Mononuclear cell (primary cell): ENCODE measurements around the gene FKBP1A. TPM values are rescaled to one million over a fixed set of nuclear protein-coding genes. Genes with fewer than 3 reads are reported as not detected.

ENCODE experiments used
- H3K27me3 ChIP-seq: 2 replicates; pipeline ENCODE4 v1.6.0; 2011; ENCODE audit warnings: low read length, control low read depth; ENCODE audit not compliant: insufficient read depth
- H3K4me1 ChIP-seq: 2 replicates; pipeline ENCODE4 v1.5.1; 2011; ENCODE audit warnings: mild to moderate bottlenecking, low read length, control low read depth; ENCODE audit not compliant: insufficient read depth
- H3K4me3 ChIP-seq: 2 replicates; pipeline ENCODE4 v1.5.1; 2011; ENCODE audit warnings: mild to moderate bottlenecking, low read length, moderate library complexity
- H3K9me3 ChIP-seq: 2 replicates; pipeline ENCODE4 v1.5.1; 2011; ENCODE audit warnings: low read depth, mild to moderate bottlenecking, control low read depth, low read length
- total RNA-seq: library from RNA; depleted of rRNA; stranded (reverse); fragments of >200 nt; gene quantifications from one replicate; pipeline ENCODE4 v1.2.3, GENCODE V29; 2012

FKBP1A gene
- total RNA-seq, 1 donor: 102 TPM

- no peak overlapping the region for H3K4me3 ChIP-seq
- peaks cover 35% of the 10 kb centered on the region for H3K4me1 ChIP-seq
- no peaks in the 10 kb centered on the region for H3K9me3 ChIP-seq
- no peaks in the 10 kb centered on the region for H3K27me3 ChIP-seq
Measured at GRCh38 chr20:1370548-1371110, 22.2 kb downstream of the FKBP1A start.

- Histone ChIP-seq H3K4me1 (peaks cover 28% of the 10 kb centered on the region), H3K9me3 (no peaks in the 10 kb centered on the region), H3K27me3 (no peaks in the 10 kb centered on the region)
Measured at GRCh38 chr20:1369970-1370369, 22.9 kb downstream of the FKBP1A start.

GRCh38 chr20:1368448-1369199, 24.2 kb downstream of the FKBP1A start:
- H3K4me1 ChIP-seq: peaks cover 33% of the 10 kb centered on the region

More at GRCh38 chr20:1369970-1370369, 22.9 kb downstream of the FKBP1A start:
- H3K4me3 ChIP-seq: no peak overlapping the region

GRCh38 chr20:1367479-1367878, 25.4 kb downstream of the FKBP1A start:
- peaks cover 37% of the 10 kb centered on the region for H3K4me1 ChIP-seq
- H3K4me3 ChIP-seq: no peak overlapping the region
- no peaks in the 10 kb centered on the region for H3K27me3 ChIP-seq
- no peaks in the 10 kb centered on the region for H3K9me3 ChIP-seq

More at GRCh38 chr20:1368448-1369199, 24.2 kb downstream of the FKBP1A start:
- Histone ChIP-seq H3K4me3 (no peak overlapping the region), H3K27me3 (no peaks in the 10 kb centered on the region), H3K9me3 (no peaks in the 10 kb centered on the region)

- no peak overlapping the region for H3K4me3 ChIP-seq
- no peaks in the 10 kb centered on the region for H3K27me3 ChIP-seq
Measured at GRCh38 chr20:1364106-1364505, 28.7 kb downstream of the FKBP1A start.

GRCh38 chr20:1363522-1363921, 29.3 kb downstream of the FKBP1A start:
- Histone ChIP-seq H3K9me3 (no peaks in the 10 kb centered on the region), H3K4me1 (peaks cover 20% of the 10 kb centered on the region), H3K4me3 (no peak overlapping the region), H3K27me3 (no peaks in the 10 kb centered on the region)

More at GRCh38 chr20:1364106-1364505, 28.7 kb downstream of the FKBP1A start:
- Histone ChIP-seq H3K4me1 (peaks cover 19% of the 10 kb centered on the region), H3K9me3 (no peaks in the 10 kb centered on the region)

- peaks cover 28% of the 10 kb centered on the region for H3K4me1 ChIP-seq
- no peak overlapping the region for H3K4me3 ChIP-seq
- H3K9me3 ChIP-seq: no peaks in the 10 kb centered on the region
- no peaks in the 10 kb centered on the region for H3K27me3 ChIP-seq
Measured at GRCh38 chr20:1362484-1362883, 30.4 kb downstream of the FKBP1A start.

GRCh38 chr20:1360094-1360846, 32.6 kb downstream of the FKBP1A start:
- Histone ChIP-seq H3K4me3 (no peak overlapping the region), H3K4me1 (peaks cover 28% of the 10 kb centered on the region), H3K27me3 (no peaks in the 10 kb centered on the region), H3K9me3 (no peaks in the 10 kb centered on the region)

GRCh38 chr20:1357921-1358671, 34.8 kb downstream of the FKBP1A start:
- Histone ChIP-seq H3K4me3 (no peak overlapping the region), H3K27me3 (no peaks in the 10 kb centered on the region), H3K9me3 (no peaks in the 10 kb centered on the region), H3K4me1 (peaks cover 10% of the 10 kb centered on the region)

- H3K4me1 ChIP-seq: peaks cover 9% of the 10 kb centered on the region
- H3K9me3 ChIP-seq: no peaks in the 10 kb centered on the region
- H3K27me3 ChIP-seq: no peaks in the 10 kb centered on the region
- H3K4me3 ChIP-seq: no peak overlapping the region
Measured at GRCh38 chr20:1353956-1354355, 38.9 kb downstream of the FKBP1A start.

GRCh38 chr20:1346315-1346969, 46.4 kb downstream of the FKBP1A start:
- peaks cover 12% of the 10 kb centered on the region for H3K9me3 ChIP-seq
- no peak overlapping the region for H3K4me3 ChIP-seq
- no peaks in the 10 kb centered on the region for H3K4me1 ChIP-seq
- no peaks in the 10 kb centered on the region for H3K27me3 ChIP-seq

- Histone ChIP-seq H3K9me3 (peaks cover 12% of the 10 kb centered on the region), H3K27me3 (no peaks in the 10 kb centered on the region), H3K4me3 (no peak overlapping the region), H3K4me1 (no peaks in the 10 kb centered on the region)
Measured at GRCh38 chr20:1345756-1346093, 47.1 kb downstream of the FKBP1A start.

GRCh38 chr20:1345030-1345755, 47.7 kb downstream of the FKBP1A start:
- Histone ChIP-seq H3K9me3 (peaks cover 12% of the 10 kb centered on the region), H3K4me1 (no peaks in the 10 kb centered on the region), H3K4me3 (no peak overlapping the region), H3K27me3 (no peaks in the 10 kb centered on the region)
